HEK293 (cell line): Measurements from ENCODE around the gene DUSP3.

Experiments used
- CTCF ChIA-PET: fragments of 350-600 bp; formaldehyde crosslinking; extraction: SDS; loops from one replicate; lab custom pipeline; 2021; ENCODE audit warnings: antibody characterized with exemption; lab: Yijun Ruan, JAX
- POLR2A ChIA-PET: fragments of 300-600 bp; formaldehyde crosslinking; extraction: SDS; loops from one replicate; lab custom pipeline; 2020; ENCODE audit warnings: antibody characterized with exemption, inconsistent platforms; lab: Yijun Ruan, JAX
- H3K27ac ChIP-seq: fragments of 200-500 bp; sonication (Bioruptor generic); 2 replicates; pipeline ENCODE4 v1.5.1; 2014; ENCODE audit warnings: low read depth, low read length, control low read depth, inconsistent platforms; ENCODE audit errors: extremely low read depth
- H3K36me3 ChIP-seq, 2 experiments: fragments of 200-500 bp in 1 of 2; sonication (Bioruptor generic) in 1 of 2; 1 replicate in 1 of 2; 2 replicates in 1 of 2; pipeline ENCODE4 v1.5.1; 2014 to 2017; ENCODE audit warnings: inconsistent platforms in 2 of 2, low read length in 2 of 2; ENCODE audit not compliant: control insufficient read depth in 2 of 2, insufficient read depth in 1 of 2
- H3K4me1 ChIP-seq: fragments of 200-500 bp; sonication (Bioruptor generic); 2 replicates; pipeline ENCODE4 v1.5.1; 2014; ENCODE audit warnings: mild to moderate bottlenecking, low read length, inconsistent platforms; ENCODE audit not compliant: control insufficient read depth, insufficient read depth
- H3K4me3 ChIP-seq: 2 replicates; pipeline ENCODE4 v1.5.1; 2011; ENCODE audit warnings: low read depth, mild to moderate bottlenecking, control low read depth, low read length, moderate library complexity
- H3K9me3 ChIP-seq: fragments of 200-500 bp; sonication (Bioruptor generic); 2 replicates; pipeline ENCODE4 v1.5.1; 2014; ENCODE audit warnings: low read depth, low read length, inconsistent platforms; ENCODE audit not compliant: control insufficient read depth, insufficient read depth
- GLI2 ChIP-seq: fragments of 450-650 bp; formaldehyde crosslinking; IDR thresholded peaks from 2 replicates; pipeline ENCODE4; 2017; ENCODE audit warnings: missing biosample characterization, missing genetic modification characterization, low read depth, borderline replicate concordance
- HOXA7 ChIP-seq: sonication (generic); formaldehyde crosslinking; IDR thresholded peaks from 2 replicates; pipeline ENCODE4 v1.8.1; 2022; ENCODE audit warnings: missing genetic modification reagents, borderline replicate concordance
- IKZF3 ChIP-seq: fragments of 450-650 bp; IDR thresholded peaks from 2 replicates; pipeline ENCODE4 v1.5.0; 2018; ENCODE audit warnings: missing biosample characterization, mild to moderate bottlenecking, missing genetic modification characterization, moderate library complexity
- INSM2 ChIP-seq: fragments of 450-650 bp; formaldehyde crosslinking; IDR thresholded peaks from 2 replicates; pipeline ENCODE4 v1.5.1; 2016; ENCODE audit warnings: missing biosample characterization, missing genetic modification characterization
- SP7 ChIP-seq: fragments of 450-650 bp; formaldehyde crosslinking; IDR thresholded peaks from 2 replicates; pipeline ENCODE4 v1.5.1; 2016; ENCODE audit warnings: missing biosample characterization, missing genetic modification characterization
- TRIM28 ChIP-seq: IDR thresholded peaks from 2 replicates; pipeline ENCODE4 v1.6.1; 2011; ENCODE audit warnings: low read length, control low read depth, borderline replicate concordance
- YY1 ChIP-seq: fragments of 450-650 bp; formaldehyde crosslinking; IDR thresholded peaks from 2 replicates; pipeline ENCODE4 v1.5.1; 2018; ENCODE audit warnings: missing biosample characterization, missing genetic modification characterization
- ZBTB17 ChIP-seq: fragments of 450-650 bp; formaldehyde crosslinking; IDR thresholded peaks from 2 replicates; pipeline ENCODE4 v1.5.1; 2016; ENCODE audit warnings: missing biosample characterization, missing genetic modification characterization
- ZNF132 ChIP-seq: fragments of 450-650 bp; formaldehyde crosslinking; IDR thresholded peaks from 2 replicates; pipeline ENCODE4 v1.5.1; 2017; ENCODE audit warnings: missing biosample characterization, missing genetic modification characterization, borderline replicate concordance
- ZNF2 ChIP-seq: fragments of 450-650 bp; formaldehyde crosslinking; IDR thresholded peaks from 2 replicates; pipeline ENCODE4 v1.5.1; 2016; ENCODE audit warnings: missing biosample characterization, missing genetic modification characterization
- ZNF23 ChIP-seq: fragments of 450-650 bp; formaldehyde crosslinking; IDR thresholded peaks from 2 replicates; pipeline ENCODE4 v1.5.1; 2016; ENCODE audit warnings: missing biosample characterization, missing genetic modification characterization, borderline replicate concordance
- ZNF280D ChIP-seq: fragments of 450-650 bp; formaldehyde crosslinking; IDR thresholded peaks from 2 replicates; pipeline ENCODE4 v1.5.1; 2016; ENCODE audit warnings: missing biosample characterization, missing genetic modification characterization
- ZNF394 ChIP-seq: fragments of 450-650 bp; formaldehyde crosslinking; IDR thresholded peaks from 2 replicates; pipeline ENCODE4 v1.5.1; 2016; ENCODE audit warnings: missing biosample characterization, missing genetic modification characterization, mild to moderate bottlenecking, moderate library complexity, borderline replicate concordance
- ZNF404 ChIP-seq: fragments of 450-650 bp; formaldehyde crosslinking; IDR thresholded peaks from 2 replicates; pipeline ENCODE4 v1.5.1; 2017; ENCODE audit warnings: missing biosample characterization, missing genetic modification characterization
- ZNF416 ChIP-seq: fragments of 450-650 bp; formaldehyde crosslinking; IDR thresholded peaks from 2 replicates; pipeline ENCODE4 v1.5.1; 2016; ENCODE audit warnings: missing biosample characterization, missing genetic modification characterization
- ZNF423 ChIP-seq: fragments of 450-650 bp; formaldehyde crosslinking; IDR thresholded peaks from 2 replicates; pipeline ENCODE4 v1.5.1; 2016; ENCODE audit warnings: missing biosample characterization, missing genetic modification characterization
- ZNF426 ChIP-seq: fragments of 450-650 bp; formaldehyde crosslinking; IDR thresholded peaks from 2 replicates; pipeline ENCODE4 v1.5.1; 2017; ENCODE audit warnings: missing biosample characterization, missing genetic modification characterization, mild to moderate bottlenecking, inconsistent platforms, moderate library complexity
- ZNF488 ChIP-seq: fragments of 450-650 bp; formaldehyde crosslinking; IDR thresholded peaks from 2 replicates; pipeline ENCODE4 v1.5.1; 2016; ENCODE audit warnings: missing biosample characterization, missing genetic modification characterization
- ZNF549 ChIP-seq: fragments of 450-650 bp; IDR thresholded peaks from 2 replicates; pipeline ENCODE4 v1.5.1; 2018; ENCODE audit warnings: missing biosample characterization, missing genetic modification characterization, mild to moderate bottlenecking, inconsistent platforms, moderate library complexity
- ZNF692 ChIP-seq: fragments of 450-650 bp; formaldehyde crosslinking; IDR thresholded peaks from 2 replicates; pipeline ENCODE4 v1.5.1; 2016; ENCODE audit warnings: missing biosample characterization, missing genetic modification characterization
- ZNF837 ChIP-seq: fragments of 450-650 bp; formaldehyde crosslinking; IDR thresholded peaks from 2 replicates; pipeline ENCODE4 v1.5.1; 2016; ENCODE audit warnings: missing biosample characterization, missing genetic modification characterization
- ZSCAN16 ChIP-seq: fragments of 450-650 bp; formaldehyde crosslinking; IDR thresholded peaks from 2 replicates; pipeline ENCODE4 v1.5.1; 2016; ENCODE audit warnings: missing biosample characterization, missing genetic modification characterization
- TF ChIP-seq, protein P1 (sequence below): fragments of 450-650 bp; formaldehyde crosslinking; IDR thresholded peaks from 2 replicates; pipeline ENCODE4 v1.5.1; 2016; ENCODE audit warnings: missing biosample characterization, missing genetic modification characterization
- TF ChIP-seq, protein P2 (sequence below): fragments of 450-650 bp; formaldehyde crosslinking; IDR thresholded peaks from 2 replicates; pipeline ENCODE4 v1.5.1; 2017; ENCODE audit warnings: missing biosample characterization, missing genetic modification characterization

Gene DUSP3

DNA sequence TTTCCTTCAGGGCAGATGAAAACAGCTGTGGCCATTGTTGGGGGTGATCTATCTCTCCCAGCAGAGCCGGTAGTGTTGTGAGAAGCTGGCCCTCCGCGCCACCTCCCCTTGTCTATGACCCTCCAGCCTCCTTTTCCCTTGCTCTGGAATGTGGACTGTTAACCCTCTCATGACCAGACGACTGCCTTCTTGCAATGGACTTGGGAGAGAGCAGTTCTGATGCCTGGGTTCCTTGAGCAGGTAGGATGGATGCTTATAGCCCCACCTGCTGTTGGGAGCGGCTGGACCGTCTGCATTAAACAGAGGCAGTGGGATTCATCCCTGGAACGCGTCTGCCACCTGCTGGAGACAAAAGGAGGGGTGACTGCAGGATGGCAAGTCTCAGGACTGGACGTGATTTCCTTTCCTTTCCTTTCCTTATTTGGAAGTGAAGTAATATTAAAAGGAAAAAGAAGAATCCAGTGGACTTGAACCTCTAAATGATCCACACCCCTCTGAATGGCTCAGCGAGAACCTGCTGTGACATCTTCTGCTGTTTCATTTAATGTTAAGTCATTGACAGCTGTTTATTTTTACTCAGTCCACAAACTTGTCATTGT lies 18.4 kb downstream of the DUSP3 start (continued):
- TF ChIP-seq INSM2 (tag by site-specific recombination) (no peak), ZNF404 (tag by site-specific recombination) (no peak), ZNF423 (tag by site-specific recombination) (no peak), YY1 (tag by site-specific recombination) (no peak), ZNF426 (no peak), ZNF2 (tag by site-specific recombination) (peak; percentile 76; the same call in 1 of the 2 replicates), SP7 (tag by site-specific recombination) (peak; percentile 72), IKZF3 (tag by site-specific recombination) (peak; percentile 74), TRIM28 (0 out of 2 replicates have a peak, but pooled peaks have one; percentile 39), ZNF549 (tag by site-specific recombination) (no peak), ZBTB17 (tag by site-specific recombination) (peak; percentile 77), GLI2 (tag by site-specific recombination) (no peak), ZNF488 (tag by site-specific recombination) (no peak), ZNF394 (tag by site-specific recombination) (peak; percentile 58; the same call in 1 of the 2 replicates), ZNF692 (tag by site-specific recombination) (peak; percentile 82)

DNA sequence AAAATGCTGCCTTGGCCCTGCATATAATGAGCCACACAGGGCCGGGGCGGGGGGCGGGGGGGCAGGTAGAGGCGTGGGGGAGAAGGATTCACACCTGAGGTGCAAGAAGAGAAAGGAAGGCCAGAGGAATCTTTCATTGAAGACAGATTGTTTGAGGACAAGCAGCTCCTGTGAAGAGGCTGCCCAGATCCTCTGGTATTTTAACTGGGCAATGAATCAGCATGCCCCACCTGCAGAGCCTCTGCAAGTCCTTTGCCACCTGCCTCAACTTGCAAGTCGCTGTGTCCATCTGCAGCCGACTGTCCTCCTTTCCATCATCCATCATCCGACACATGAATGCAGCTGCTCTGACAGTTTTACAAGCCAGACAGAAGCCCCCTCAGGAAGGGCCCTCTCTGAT lies 18.9 kb downstream of the DUSP3 start:
- Histone ChIP-seq H3K36me3 (no peaks in the 10 kb centered on the region), H3K4me3 (no peak overlapping the region), H3K27ac (no peak overlapping the region), H3K4me1 (peaks cover 2% of the 10 kb centered on the region; the same call in 1 of the 2 replicates), H3K9me3 (no peaks in the 10 kb centered on the region)
- CTCF ChIA-PET: interaction anchor here (0.6 to 6.9 kb wide), 39 partner anchors 8 to 1066 kb away, joined by 3 to 132 read pairs (median 5); partner anchors contain the start of genes CFAP97D1, DHX8 and ETV4
- POLR2A ChIA-PET: interaction anchor here (1.8 kb wide), 1 partner anchor 65 kb away, joined by 8 read pairs; no protein-coding TSS in a partner anchor
- TF ChIP-seq ZNF23 (tag by site-specific recombination): no peak
- TF ChIP-seq ZNF416 (tag by site-specific recombination): no peak
- TF ChIP-seq ZSCAN16: no peak
- TF ChIP-seq, protein P1, sequence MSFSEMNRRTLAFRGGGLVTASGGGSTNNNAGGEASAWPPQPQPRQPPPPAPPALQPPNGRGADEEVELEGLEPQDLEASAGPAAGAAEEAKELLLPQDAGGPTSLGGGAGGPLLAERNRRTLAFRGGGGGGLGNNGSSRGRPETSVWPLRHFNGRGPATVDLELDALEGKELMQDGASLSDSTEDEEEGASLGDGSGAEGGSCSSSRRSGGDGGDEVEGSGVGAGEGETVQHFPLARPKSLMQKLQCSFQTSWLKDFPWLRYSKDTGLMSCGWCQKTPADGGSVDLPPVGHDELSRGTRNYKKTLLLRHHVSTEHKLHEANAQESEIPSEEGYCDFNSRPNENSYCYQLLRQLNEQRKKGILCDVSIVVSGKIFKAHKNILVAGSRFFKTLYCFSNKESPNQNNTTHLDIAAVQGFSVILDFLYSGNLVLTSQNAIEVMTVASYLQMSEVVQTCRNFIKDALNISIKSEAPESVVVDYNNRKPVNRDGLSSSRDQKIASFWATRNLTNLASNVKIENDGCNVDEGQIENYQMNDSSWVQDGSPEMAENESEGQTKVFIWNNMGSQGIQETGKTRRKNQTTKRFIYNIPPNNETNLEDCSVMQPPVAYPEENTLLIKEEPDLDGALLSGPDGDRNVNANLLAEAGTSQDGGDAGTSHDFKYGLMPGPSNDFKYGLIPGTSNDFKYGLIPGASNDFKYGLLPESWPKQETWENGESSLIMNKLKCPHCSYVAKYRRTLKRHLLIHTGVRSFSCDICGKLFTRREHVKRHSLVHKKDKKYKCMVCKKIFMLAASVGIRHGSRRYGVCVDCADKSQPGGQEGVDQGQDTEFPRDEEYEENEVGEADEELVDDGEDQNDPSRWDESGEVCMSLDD (tag by site-specific recombination): no peak
- no peak for TF ChIP-seq ZNF837 (tag by site-specific recombination)
- TF ChIP-seq, protein P2, sequence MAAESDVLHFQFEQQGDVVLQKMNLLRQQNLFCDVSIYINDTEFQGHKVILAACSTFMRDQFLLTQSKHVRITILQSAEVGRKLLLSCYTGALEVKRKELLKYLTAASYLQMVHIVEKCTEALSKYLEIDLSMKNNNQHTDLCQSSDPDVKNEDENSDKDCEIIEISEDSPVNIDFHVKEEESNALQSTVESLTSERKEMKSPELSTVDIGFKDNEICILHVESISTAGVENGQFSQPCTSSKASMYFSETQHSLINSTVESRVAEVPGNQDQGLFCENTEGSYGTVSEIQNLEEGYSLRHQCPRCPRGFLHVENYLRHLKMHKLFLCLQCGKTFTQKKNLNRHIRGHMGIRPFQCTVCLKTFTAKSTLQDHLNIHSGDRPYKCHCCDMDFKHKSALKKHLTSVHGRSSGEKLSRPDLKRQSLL (tag by site-specific recombination): no peak
- no peak for TF ChIP-seq ZNF280D (tag by site-specific recombination)
- no peak for TF ChIP-seq ZNF132 (tag by site-specific recombination)
- no peak for TF ChIP-seq HOXA7 (CRISPR knock-in tag)
